Fibroblast of skin of left biceps (primary cell): ENCODE data around the gene MGAT4A.
"Not testable (repeated sequence)": the region's sequence is repeated elsewhere in the genome, so short reads cannot be mapped to it uniquely, and the experiment has no call there.

ENCODE experiments used
- DNase-seq, 2 experiments: peaks; one replicate each; pipeline ENCODE4 v3.0.0-alpha.2; 2013; ENCODE audit warnings: low read depth in 2 of 2

The MGAT4A gene

DNA sequence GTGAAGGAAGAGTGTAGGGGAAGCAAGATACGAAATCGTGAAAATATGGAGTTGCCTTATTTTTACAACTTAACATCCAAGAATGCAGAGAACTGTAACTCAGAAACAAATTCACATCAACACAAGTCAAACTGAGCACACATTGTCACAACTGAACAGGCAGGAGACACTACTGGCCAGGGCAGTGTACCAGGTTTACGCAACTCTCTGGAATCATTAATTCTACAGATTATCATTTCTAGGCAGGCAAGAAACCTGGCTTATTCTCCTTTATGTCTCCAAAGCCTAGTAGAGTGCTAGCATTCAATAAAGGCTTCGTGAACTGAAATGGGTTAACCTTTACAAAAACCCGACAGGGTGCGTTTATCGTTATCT is 123.2 kb downstream of the MGAT4A start:
- no peak for DNase-seq

DNA sequence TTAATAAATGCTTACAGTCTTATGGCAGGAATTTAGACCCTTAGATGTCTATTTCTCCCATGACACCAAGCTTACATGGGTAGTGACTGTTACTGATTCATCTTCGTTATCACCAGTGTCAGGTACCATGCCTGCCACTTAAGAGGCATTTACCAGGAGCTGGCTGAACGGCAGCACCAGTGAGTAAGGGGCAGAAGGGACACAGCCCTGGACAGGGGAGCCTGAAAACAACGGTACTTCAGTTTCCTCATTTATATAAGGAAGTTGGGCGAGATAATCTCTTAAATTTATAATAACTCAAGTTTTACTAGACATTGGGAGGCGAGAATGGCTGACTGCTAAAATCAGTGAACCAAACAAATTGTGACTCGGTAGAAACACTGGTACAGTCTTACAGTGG is 123.8 kb downstream of the MGAT4A start:
- no peak for DNase-seq

DNA sequence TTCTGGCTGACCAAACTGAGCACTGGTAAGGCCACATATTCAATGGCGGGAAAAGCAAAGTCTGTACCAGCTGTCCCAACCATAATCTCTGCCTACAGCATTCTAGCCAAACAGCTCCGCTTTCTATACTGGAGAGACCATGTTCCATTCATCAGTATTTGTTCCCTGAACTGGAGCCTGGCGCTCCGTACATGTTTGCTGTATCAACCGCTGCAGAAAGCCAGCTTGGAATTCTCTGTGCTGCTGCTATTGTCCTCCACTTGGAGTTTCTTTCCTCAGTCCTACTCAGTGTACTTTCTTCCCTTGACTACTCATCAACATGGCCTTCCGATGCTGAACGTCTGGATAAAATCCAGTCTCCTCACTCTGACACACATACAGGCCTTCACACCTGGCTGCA is 124.5 kb downstream of the MGAT4A start:
- no peak for DNase-seq

DNA sequence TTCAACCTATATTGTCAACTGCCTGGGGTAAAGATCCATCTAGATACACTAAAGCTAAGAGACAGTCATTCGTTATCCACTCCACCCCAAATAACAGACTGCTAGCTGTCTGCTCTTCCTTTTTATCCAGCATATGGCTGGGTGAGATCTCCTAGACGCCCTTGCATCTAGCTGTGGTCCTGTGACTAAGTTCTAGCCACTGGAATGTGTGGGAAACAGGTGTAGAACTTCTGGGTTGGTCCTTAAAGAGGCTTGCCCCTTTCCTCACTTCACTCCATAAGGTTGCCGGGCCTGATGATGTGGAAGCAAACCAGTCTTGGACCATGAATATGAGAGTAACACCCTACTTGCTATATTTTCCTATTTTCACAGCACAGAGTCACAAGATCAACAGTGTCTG is 125.9 kb downstream of the MGAT4A start:
- DNase-seq, result no peak

DNA sequence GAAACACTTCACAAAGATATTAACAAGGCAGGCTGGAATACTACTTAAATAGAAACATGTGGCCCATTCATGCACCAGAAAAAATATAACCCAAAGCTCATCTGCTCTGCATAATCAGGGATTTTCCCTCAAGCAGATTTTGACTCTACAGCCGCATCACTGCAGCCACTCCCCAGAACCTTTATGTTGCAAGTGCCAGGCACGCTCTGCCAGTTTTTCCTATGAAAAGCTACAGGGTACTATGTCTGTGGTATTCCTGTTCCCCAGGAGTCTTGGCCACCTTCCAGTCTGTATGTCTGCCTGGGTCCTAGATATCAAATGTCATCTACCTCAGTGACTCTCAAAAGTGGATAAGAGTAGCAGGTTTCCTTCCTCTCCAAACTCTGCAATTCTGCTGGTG is 126.4 kb downstream of the MGAT4A start:
- no peak for DNase-seq

DNA sequence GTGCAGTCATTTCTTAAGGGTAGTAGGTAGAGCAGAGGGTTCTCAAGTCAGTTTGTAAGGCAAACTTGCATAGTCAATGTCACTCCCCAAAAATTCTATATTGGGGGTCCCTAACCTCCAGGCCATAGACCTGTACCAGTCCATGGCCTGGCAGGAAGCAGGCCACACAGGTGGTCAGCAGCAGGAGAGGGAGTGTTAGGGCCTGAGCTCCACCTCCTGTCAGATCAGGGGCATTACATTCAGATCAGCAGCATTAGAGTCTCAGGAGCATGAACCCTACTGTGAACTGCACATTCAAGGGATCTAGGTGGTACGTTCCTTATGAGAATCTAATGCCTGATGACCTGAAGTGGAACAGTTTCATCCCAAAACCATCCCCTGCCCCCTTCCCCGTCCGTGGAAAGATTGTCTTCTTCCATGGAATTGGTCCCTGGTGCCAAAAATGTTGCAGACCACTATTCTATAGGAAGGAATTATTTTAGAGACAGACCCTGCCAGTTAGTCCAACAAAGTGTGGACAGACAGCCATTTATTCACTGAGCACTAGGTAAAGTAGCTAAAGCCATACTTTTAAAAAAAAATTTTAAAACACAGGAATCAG is 129.3 kb downstream of the MGAT4A start:
- no peak for DNase-seq

DNA sequence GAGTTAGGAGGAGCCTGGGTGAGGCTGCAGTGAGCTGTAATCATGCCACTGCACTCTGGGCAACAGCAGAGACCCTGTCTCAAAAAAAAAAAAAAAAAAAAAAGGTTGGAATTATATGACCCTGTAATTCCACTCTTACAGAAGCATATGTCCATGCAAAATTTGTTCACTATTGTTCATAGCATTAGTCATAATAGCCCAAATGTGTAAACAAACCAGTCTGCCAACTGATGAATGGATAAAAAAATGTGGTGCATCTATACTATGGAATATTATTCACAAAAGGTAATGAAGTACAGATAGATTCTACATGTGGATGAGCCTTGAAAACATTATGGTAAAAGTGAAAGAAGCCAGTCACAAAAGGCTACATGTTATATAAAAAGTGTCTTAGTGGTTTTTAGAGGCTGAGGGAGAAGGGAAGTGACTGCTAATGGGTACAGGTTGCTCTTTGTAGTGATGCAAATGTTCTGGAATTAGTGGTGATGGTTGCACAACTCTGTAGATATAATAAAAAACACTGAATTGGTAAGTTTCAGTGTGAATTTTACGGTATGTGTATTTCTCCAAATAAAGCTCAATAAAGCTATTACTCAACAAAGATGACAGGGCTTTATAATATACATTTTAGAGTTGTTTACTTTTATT is 132.0 kb downstream of the MGAT4A start:
- no peak for DNase-seq

DNA sequence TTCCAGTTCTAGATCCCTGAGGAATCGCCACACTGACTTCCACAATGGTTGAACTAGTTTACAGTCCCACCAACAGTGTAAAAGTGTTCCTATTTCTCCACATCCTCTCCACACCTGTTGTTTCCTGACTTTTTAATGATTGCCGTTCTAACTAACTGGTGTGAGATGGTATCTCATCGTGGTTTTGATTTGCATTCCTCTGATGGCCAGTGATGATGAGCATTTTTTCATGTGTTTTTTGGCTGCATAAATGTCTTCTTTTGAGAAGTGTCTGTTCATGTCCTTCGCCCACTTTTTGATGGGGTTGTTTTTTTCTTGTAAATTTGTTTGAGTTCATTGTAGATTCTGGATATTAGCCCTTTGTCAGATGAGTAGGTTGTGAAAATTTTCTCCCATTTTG is 136.3 kb downstream of the MGAT4A start:
- not testable (repeated sequence) for DNase-seq

DNA sequence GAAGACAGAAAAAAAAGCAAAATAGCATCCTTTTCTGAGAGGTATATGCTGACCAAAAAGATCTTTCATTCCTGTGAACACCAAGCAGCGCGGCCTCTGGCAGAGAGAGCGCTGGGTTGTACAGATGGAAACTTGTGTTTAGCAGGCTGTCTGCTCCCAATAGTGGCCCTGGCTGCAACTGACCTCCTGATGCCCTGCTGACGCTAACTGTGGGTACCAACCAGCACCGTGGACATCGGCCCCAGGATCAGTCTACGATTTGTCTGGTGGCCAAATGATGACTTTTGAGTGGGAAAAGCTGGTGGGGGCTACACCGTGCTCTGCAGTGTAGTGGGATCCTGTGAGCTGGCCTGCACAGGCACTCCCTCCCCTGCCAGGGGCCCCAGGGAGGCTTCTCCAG is 138.4 kb downstream of the MGAT4A start:
- no peak for DNase-seq

DNA sequence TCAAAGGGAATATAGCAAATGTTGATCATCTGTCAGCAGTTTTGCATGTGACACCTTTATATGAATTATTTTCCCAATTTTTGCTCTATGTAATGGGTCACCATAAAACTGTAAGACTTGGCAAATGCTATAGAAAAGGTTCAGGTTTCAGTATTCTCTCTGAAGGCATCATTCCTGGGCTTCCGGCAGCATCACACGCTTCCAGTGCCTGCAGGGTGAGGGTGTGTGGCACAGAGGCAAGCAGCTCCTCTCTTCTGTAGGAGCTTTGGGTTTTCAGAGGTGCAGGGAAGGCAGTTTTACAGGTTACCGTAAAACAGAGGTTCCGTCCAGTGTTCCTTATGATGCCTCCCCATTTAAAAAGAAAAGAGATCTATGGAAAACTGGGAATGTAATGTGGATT is 141.4 kb downstream of the MGAT4A start:
- no peak for DNase-seq

DNA sequence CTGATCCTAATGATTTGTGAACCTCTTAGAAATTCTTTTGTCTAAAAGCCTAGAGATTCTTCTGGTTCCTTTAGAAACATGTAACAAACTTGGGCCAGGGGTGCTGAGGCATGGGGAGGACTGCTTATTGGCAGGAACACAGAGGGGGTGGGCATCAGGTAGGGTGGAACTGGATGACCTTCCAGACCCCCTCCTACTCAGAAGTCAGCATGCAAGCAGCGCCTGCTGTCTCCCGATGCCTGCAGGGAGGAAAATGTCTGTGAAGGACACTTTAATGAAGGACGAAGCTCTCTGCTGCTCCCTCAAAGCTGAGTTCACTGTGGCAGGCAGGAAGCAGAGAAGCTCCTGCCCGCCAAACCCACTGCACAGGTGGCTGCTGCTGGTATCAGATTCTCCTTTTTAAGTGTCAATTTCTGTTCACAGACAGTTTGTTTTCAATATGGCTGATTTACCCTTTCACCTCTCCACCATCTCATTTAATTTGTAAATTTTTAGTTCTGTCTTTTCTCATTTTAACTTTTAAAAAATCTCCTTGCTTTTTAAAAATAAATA is 142.0 kb downstream of the MGAT4A start:
- no peak for DNase-seq

DNA sequence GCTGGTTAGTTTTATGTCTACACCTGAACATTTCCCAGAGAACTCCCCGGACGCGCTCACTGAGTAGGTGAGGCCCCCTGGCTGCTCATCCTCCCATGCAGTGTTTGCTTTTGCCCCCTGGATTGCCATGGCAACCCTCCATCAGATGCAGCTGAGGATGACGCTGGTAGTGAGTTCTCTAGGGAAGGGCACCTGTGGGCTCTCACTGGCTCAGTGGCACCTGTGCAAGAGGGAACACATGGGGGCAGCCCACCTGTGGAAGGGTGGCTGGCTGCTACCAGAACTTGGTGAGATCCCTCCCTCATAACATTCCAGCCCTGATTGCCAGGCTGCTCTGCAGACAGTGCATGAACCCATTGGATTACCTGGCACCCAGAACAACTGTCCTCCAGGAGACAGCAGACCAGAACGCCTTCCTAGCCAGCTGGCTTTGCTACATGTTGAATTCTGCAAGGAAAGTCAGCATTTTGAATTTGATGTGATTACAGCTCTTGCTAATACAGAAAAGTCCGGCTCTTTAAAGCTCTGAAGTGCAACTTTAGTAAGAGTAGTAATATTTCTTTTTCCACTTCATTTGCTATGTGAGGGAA is 144.3 kb downstream of the MGAT4A start:
- no peak for DNase-seq

DNA sequence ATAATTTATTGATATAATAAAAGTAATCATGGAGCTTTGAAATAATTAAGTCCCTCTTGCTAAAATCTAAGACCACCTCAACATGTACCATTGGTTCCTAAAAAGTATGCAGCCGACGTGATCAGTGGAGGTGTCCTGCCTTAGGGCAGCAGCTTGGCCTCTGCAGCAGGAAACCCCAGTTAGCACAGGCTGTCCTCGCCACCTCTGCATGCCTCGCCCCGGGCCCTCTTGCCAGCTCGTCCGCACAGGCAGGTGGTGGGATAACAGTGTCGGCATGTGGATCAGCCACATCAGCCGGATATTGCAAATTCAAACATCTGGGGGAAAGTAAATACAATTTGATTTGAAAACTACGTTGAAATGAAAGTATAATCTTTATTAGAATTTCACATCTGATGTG is 145.5 kb downstream of the MGAT4A start:
- DNase-seq, result no peak

DNA sequence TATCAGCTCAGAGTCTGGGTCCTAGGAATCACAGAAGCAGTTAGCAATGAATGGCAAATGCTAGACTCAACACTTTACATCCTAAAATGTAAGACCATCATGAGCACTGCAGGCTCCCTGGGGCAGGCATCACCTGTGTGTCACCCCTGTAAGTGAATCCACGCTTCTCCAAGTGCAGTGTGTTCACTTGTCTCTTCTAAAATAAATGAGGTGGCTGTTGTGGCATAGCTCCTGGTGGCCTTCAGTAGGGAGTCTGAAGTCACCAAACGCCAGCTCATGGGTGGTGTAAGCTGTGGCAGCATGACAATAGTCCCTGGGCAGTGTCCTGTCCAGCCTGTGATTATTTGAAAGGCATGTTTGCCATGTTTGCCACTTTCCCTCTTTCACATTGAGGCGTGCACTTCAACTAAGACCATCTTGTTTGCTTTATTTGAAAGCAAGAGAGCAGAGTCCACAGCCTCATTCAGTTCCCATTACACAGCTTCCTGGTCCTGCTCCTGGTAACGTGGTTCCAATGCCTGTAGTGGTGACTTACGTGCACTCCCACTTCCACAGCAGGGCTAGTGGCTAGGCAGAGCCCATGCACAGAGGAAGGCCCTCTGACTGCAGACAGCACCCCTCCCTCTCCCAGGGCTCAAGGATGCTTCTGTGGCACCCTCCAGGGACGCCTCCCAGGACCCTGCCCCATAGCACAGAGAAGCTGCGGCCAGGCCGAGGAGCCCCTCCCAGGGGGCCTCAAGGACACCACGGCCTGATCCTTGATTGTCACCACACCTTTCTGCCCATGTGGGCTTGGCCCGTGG is 146.9 kb downstream of the MGAT4A start:
- no peak for DNase-seq

DNA sequence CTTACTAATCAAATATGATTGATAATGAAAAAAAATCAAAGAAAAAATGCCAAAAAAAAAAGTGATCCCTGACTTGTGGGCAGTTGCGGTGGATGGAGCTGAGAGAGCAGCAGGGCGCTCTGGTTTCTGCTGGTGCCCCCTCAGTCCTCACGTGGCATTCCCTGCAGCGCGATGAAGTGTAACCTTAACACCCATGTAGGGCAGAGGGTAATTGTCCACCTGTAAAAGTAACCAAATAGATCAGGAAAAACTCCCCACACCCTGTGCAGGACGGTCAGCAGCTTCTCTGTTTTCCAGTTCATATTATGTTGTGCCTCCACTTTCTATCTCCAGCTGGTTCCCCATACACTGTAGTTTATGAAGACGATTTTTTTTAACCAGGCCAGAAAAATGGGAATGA is 147.7 kb downstream of the MGAT4A start:
- no peak for DNase-seq

DNA sequence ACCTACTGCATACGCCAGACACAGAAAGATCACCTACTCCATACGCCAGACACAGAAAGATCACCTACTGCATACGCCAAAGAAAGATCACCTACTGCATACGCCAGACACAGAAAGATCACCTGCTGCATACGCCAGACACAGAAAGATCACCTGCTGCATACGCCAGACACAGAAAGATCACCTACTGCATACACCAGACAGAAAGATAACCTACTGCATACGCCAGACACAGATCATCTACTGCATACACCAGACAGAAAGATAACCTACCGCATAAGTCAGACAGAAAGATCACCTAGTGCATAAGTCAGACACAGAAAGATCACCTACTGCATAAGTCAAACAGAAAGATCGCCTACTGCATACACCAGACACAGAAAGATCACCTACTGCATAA is 148.4 kb downstream of the MGAT4A start:
- DNase-seq, result no peak

DNA sequence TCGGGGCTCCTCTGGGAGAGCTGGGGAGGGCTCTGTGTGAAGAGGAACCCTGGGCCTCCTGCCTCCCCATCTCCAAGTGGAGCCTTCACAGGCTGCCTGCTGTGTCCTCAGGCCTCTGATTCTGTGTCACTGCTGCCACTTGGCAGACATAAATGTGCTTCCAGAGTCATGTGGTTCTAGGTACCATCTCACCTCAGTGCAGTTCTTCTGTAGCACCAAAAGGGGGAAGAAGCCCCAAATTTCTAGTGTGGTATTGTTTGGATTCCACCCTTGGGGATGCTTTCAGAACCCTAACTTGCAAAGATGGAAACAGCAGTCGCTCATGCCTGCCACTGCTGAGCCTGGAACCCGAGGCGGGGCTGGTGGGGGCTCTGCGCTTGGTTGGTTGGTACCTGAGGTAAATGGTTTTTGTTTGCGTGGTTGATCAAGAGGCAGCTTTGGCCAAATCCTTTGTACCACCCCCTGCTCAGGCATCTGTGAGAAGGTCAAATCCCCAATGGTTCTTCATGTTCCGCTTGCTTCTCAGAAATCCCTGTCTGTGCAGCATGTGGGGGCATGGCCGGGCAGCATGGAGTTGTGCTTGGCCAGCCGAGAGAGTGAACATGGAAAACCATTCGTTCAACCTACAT is 150.2 kb downstream of the MGAT4A start:
- DNase-seq, result no peak

DNA sequence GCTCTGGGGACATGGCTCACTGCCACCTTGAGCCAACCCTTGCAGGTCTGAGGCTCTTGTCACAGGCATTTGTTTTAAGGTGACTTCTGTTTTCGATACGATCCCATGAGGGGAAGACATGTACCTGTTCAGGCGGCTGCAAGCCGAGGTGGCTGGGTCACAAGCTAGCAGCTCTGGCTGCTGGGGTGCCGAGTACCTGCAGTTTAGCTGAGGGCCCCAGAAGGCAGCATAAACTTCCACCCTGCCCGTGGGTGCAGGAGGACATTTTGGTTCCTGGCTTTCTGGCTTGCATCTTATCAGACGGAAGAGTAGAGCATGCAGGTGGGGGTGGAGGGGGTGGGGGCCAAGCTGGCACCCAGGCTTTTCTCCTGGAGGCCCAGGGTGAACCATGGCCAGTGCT is 151.0 kb downstream of the MGAT4A start:
- DNase-seq, result no peak

DNA sequence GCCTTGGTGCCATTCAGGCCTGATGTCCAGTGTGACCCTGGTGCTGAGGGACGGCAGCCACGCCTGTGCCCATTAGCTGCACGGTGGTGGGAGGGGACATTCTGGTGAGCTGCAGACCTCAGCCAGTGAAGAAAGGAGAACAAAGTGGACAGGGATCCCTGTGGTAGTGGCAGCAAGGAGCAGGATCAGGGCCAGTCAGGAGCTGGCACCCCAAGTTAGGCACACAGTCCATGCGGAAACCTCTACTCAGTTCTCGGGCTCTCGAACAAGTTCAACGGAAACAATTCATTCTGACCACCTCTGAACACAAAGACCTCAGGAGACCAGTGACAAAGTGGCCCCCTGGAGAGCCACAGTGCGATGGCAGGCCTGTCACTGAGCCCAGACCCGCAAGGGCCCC is 152.7 kb downstream of the MGAT4A start:
- no peak for DNase-seq

DNA sequence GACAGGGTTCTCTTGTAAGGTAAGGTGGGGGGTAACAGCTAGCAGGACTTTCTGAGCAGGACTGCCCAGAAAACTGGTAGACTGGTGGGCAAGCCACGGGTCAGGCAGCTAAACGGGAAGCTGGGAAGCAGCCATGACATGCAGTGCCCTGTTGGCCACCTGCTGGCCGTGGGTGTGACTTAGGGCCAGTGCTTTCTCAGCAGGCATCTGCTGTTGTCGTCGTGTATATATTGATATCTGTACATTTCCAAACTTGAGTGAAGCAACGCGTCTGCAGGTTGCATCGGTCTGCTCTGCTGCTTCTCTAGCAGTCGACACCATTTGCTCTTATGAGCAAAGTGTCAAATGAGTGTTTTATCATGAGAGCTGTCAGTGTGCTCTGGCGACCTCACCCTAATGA is 153.6 kb downstream of the MGAT4A start:
- DNase-seq, result no peak

DNA sequence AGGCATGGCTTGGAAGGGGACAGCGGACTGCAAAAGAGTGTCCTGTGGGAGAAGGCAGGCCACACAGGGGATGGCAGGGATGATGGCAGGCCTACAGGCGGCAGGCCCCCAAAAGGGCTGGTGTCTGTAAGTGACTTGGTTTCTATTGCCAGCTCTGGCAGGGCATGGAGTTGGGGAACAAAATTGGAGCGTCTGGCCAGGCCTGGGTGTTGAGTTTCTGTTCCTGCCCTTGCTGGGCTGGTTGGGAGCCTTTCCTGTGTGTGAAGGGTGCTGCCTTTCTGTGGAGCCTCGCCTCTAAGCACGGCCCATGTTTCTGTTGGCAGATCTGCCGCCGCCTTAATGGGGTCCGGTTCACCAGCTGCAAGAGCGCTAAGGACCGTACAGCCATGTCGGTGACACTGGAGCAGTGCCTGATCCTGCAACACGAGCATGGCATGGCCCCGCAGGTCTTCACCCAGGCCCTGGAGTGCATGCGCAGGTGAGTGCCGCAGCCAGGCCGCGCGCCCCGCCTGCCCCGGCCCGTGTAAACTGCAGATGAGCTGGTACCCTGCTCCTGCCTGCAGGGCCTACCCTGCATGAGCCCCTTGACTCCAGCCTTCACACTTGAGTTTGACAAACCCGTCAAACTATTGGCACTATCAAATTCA is 154.1 kb downstream of the MGAT4A start:
- no peak for DNase-seq

DNA sequence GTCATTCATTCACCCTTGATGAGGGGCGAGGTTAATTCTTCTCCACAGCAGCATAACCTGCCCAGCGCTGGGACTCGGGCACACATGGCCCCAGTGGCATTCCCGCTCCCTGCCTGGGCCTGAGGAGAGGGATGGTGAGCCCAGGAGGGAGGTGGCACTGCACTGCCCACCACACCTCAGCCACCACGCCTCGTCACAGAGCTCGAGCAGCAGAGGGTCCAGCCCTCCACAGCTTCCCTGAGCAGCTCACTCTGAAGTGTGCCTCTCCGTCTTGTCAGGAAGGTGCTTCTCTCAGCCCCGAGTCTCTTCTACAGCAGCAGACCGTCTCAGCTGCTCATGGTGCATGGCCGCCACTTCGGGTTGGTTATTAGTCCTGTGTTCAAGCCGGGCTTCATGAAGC is 157.5 kb downstream of the MGAT4A start:
- DNase-seq, result no peak
